ENCODE measurements around the gene ADD2. TPM values are rescaled to one million over a fixed set of nuclear protein-coding genes. Genes with fewer than 3 reads are reported as not detected.
A peak's percentile ranks its signal among the peaks of the same experiment; 100 is the strongest.

Gene ADD2
- polyA plus RNA-seq, 1 experiment, result 0.12 TPM

GRCh38 chr2:70648961-70649360 is 119.0 kb downstream of the ADD2 start:
- CTCF ChIA-PET, result interaction anchor here (0.7 to 7.8 kb wide), 2 partner anchors 177 to 345 kb away, joined by 4 to 83 read pairs; partner anchors contain the start of gene FAM136A

GRCh38 chr2:70647873-70648481 is 120.0 kb downstream of the ADD2 start:
- Histone ChIP-seq H3K4me3 (ENCODE audit: low read depth, low read length) (no peak overlapping the region), H3K27ac (ENCODE audit: low read depth, low read length) (no peak overlapping the region), H3K9me3 (ENCODE audit: control insufficient read depth, insufficient read depth, low read length) (no peaks in the 10 kb centered on the region), H3K27me3 (ENCODE audit: control insufficient read depth, insufficient read depth, low read length) (peaks cover 5% of the 10 kb centered on the region)
- ChIA-PET CTCF (interaction anchor here (1.2 to 7.8 kb wide), 3 partner anchors 11 to 344 kb away, joined by 3 to 83 read pairs (median 6); partner anchors contain the start of gene FAM136A), POLR2A (no interaction called here)
- peak; percentile 11 for DNase-seq (ENCODE audit: low read depth, low spot score)
- TF ChIP-seq, protein P1, sequence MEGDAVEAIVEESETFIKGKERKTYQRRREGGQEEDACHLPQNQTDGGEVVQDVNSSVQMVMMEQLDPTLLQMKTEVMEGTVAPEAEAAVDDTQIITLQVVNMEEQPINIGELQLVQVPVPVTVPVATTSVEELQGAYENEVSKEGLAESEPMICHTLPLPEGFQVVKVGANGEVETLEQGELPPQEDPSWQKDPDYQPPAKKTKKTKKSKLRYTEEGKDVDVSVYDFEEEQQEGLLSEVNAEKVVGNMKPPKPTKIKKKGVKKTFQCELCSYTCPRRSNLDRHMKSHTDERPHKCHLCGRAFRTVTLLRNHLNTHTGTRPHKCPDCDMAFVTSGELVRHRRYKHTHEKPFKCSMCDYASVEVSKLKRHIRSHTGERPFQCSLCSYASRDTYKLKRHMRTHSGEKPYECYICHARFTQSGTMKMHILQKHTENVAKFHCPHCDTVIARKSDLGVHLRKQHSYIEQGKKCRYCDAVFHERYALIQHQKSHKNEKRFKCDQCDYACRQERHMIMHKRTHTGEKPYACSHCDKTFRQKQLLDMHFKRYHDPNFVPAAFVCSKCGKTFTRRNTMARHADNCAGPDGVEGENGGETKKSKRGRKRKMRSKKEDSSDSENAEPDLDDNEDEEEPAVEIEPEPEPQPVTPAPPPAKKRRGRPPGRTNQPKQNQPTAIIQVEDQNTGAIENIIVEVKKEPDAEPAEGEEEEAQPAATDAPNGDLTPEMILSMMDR (IDR thresholded peaks at IDR 0.05; ENCODE audit: low read depth, low read length), result peak; percentile 100

More at GRCh38 chr2:70648961-70649360, 119.0 kb downstream of the ADD2 start:
- Histone ChIP-seq H3K27me3 (ENCODE audit: control insufficient read depth, insufficient read depth, low read length) (peaks cover 3% of the 10 kb centered on the region), H3K27ac (ENCODE audit: low read depth, low read length) (no peak overlapping the region), H3K4me3 (ENCODE audit: low read depth, low read length) (no peak overlapping the region), H3K9me3 (ENCODE audit: control insufficient read depth, insufficient read depth, low read length) (no peaks in the 10 kb centered on the region)
- TF ChIP-seq, protein P1 (IDR thresholded peaks at IDR 0.05; ENCODE audit: low read depth, low read length), result no peak
- DNase-seq (ENCODE audit: low read depth, low spot score), result no peak
- POLR2A ChIA-PET, result no interaction called here

- ChIA-PET CTCF (interaction anchor here (0.6 to 7.8 kb wide), 3 partner anchors 10 to 343 kb away, joined by 4 to 83 read pairs (median 4); partner anchors contain the start of gene FAM136A), POLR2A (no interaction called here)
- TF ChIP-seq, protein P1 (IDR thresholded peaks at IDR 0.05; ENCODE audit: low read depth, low read length), result no peak
- no peak overlapping the region for H3K27ac ChIP-seq (ENCODE audit: low read depth, low read length)
- peaks cover 2% of the 10 kb centered on the region for H3K27me3 ChIP-seq (ENCODE audit: control insufficient read depth, insufficient read depth, low read length)
- H3K4me3 ChIP-seq (ENCODE audit: low read depth, low read length), result no peak overlapping the region
- H3K9me3 ChIP-seq (ENCODE audit: control insufficient read depth, insufficient read depth, low read length), result no peaks in the 10 kb centered on the region
- no peak for DNase-seq (ENCODE audit: low read depth, low spot score)
Observed at GRCh38 chr2:70646420-70646818, 121.6 kb downstream of the ADD2 start.

GRCh38 chr2:70645733-70646419 is 122.1 kb downstream of the ADD2 start:
- POLR2A ChIA-PET, result no interaction called here
- no peak overlapping the region for H3K27ac ChIP-seq (ENCODE audit: low read depth, low read length)
- no peak overlapping the region for H3K4me3 ChIP-seq (ENCODE audit: low read depth, low read length)
- no peak for DNase-seq (ENCODE audit: low read depth, low spot score)
- H3K27me3 ChIP-seq (ENCODE audit: control insufficient read depth, insufficient read depth, low read length), result peaks cover 2% of the 10 kb centered on the region
- no peaks in the 10 kb centered on the region for H3K9me3 ChIP-seq (ENCODE audit: control insufficient read depth, insufficient read depth, low read length)
- CTCF ChIA-PET, result interaction anchor here (0.7 to 7.8 kb wide), 3 partner anchors 10 to 342 kb away, joined by 3 to 83 read pairs (median 4); partner anchors contain the start of gene FAM136A
- TF ChIP-seq, protein P1 (IDR thresholded peaks at IDR 0.05; ENCODE audit: low read depth, low read length), result no peak; the same call in 1 of the 2 replicates

- ChIA-PET POLR2A (no interaction called here), CTCF (interaction anchor here (0.6 to 7.8 kb wide), 2 partner anchors 25 to 340 kb away, joined by 3 to 83 read pairs; partner anchors contain the start of gene FAM136A)
- Histone ChIP-seq H3K27ac (ENCODE audit: low read depth, low read length) (no peak overlapping the region), H3K9me3 (ENCODE audit: control insufficient read depth, insufficient read depth, low read length) (no peaks in the 10 kb centered on the region), H3K27me3 (ENCODE audit: control insufficient read depth, insufficient read depth, low read length) (peaks cover 2% of the 10 kb centered on the region), H3K4me3 (ENCODE audit: low read depth, low read length) (no peak overlapping the region)
- DNase-seq (ENCODE audit: low read depth, low spot score), result no peak
- TF ChIP-seq, protein P1 (IDR thresholded peaks at IDR 0.05; ENCODE audit: low read depth, low read length), result peak; percentile 6; the same call in 1 of the 2 replicates
Observed at GRCh38 chr2:70643715-70644114, 124.3 kb downstream of the ADD2 start.
